ENCODE data around the gene AGPAT4.

Gene AGPAT4

DNA sequence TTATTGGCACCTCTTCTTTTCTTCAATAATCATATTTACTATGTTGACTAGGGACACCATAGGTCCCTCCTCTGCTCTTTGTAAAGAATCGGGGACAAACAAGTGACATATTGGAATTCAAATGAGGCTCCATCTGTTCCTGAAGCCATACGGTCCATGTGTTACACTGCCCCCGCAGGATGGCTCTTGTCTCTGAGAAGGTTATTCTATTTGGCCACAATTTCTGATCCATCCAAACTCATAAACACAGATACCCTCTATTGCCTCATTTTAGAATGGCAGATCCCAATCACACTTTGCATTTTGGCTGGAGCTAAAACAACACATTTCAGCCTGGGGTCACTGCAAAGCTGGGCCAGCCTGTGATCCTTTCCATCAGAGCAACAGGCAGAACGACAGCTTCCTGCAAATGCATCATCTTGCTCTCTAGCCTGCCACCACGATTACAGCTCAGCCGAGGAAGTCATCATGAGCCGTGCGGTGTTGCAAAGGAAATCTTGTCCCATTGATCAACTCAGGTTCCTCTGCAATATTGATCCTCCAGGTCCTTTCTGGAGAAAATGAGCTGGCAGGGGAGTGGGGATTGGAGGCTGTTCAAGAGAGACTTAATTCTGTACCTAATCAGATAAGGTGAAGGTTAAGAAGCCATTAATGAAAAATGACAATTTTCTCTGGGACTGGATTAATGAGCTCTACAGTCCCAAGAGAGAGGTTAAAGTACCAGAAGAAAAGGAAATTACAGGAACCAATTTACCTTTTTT, 73.1 kb downstream of the AGPAT4 start:
- no peaks in the 10 kb centered on the region for H3F3A ChIP-seq (ENCODE audit: insufficient read depth, low read length)
- no peak overlapping the region for H3K4me2 ChIP-seq (ENCODE audit: low read length)
- H4K20me1 ChIP-seq (ENCODE audit: insufficient read depth, low read length): no peaks in the 10 kb centered on the region
- no peak for TF ChIP-seq EZH2 (IDR thresholded peaks at IDR 0.05; ENCODE audit: borderline replicate concordance, low read length)
- TF ChIP-seq, protein P1, sequence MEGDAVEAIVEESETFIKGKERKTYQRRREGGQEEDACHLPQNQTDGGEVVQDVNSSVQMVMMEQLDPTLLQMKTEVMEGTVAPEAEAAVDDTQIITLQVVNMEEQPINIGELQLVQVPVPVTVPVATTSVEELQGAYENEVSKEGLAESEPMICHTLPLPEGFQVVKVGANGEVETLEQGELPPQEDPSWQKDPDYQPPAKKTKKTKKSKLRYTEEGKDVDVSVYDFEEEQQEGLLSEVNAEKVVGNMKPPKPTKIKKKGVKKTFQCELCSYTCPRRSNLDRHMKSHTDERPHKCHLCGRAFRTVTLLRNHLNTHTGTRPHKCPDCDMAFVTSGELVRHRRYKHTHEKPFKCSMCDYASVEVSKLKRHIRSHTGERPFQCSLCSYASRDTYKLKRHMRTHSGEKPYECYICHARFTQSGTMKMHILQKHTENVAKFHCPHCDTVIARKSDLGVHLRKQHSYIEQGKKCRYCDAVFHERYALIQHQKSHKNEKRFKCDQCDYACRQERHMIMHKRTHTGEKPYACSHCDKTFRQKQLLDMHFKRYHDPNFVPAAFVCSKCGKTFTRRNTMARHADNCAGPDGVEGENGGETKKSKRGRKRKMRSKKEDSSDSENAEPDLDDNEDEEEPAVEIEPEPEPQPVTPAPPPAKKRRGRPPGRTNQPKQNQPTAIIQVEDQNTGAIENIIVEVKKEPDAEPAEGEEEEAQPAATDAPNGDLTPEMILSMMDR (IDR thresholded peaks at IDR 0.05; ENCODE audit: low read length): no peak; the same call in 1 of the 2 replicates
- H3K27me3 ChIP-seq (ENCODE audit: insufficient read depth, low read length): no peaks in the 10 kb centered on the region
- no peak overlapping the region for H3K27ac ChIP-seq (ENCODE audit: low read depth, low read length, poor library complexity, severe bottlenecking)
- no peaks in the 10 kb centered on the region for H3K36me3 ChIP-seq (ENCODE audit: insufficient read depth, low read length)
- no peak overlapping the region for H3K9ac ChIP-seq (ENCODE audit: low read length)
- no peaks in the 10 kb centered on the region for H3K9me2 ChIP-seq (ENCODE audit: low read depth, low read length)
- no peak overlapping the region for H2AFZ ChIP-seq (ENCODE audit: low read length)
- no peaks in the 10 kb centered on the region for H3K4me1 ChIP-seq (ENCODE audit: insufficient read depth, low read length, severe bottlenecking)
- no peaks in the 10 kb centered on the region for H3K9me3 ChIP-seq (ENCODE audit: low read length)
- H3K4me3 ChIP-seq (ENCODE audit: low read depth, low read length, poor library complexity, severe bottlenecking): no peak overlapping the region
- no peaks in the 10 kb centered on the region for H3K79me2 ChIP-seq (ENCODE audit: insufficient read depth, low read length)

DNA sequence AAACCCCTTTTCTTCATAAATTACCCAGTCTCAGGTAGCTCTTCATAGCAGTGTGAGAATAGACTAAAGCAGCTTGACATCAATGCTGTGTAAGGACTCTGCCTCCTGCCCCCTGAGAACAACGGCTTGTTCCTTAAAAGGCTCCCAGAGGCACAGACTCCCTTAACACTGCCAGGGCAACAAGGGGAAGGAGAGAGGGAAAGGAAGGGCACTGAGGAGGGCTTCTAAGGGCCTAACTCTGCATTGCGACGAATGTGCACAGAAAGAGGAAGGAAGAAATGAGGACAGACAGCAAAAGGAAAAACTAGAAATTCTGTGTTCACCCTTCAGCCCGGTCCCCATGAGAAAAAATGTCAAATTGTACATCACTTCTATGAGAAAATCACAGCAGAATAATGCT, 74.0 kb downstream of the AGPAT4 start:
- H3K4me2 ChIP-seq (ENCODE audit: low read length): no peak overlapping the region

DNA sequence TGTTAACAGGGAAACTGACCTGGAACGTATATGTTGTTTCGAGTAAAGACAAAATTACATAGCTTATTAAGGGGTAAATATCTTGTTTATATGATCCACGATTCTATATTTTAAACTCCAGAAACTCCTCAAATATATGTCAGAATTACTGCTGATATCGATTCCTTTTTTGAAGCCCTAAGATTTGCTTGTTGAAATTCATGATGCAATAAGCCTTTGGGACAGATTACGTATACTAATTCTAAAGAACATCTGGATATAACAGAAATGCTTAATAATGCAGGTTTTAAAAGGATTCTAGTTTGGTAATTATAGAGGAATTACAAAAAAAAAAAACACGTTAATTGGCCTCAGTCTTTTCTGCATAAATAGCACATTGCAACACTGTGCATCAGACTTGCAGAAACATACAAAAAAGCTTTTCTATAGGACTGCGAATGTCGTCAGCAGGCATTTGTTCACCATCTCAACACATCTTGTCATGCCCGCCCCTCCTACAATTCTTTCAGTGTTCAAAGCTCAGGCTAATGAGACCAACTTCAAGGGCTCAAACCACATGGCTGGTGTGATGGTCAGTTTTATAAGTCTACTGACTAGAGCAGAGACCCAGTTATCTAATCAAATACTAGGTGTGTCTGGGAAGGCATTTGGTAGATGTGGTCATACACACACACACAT, 74.9 kb downstream of the AGPAT4 start:
- H3K4me2 ChIP-seq (ENCODE audit: low read length): no peak overlapping the region

More for the DNA sequence above, 74.0 kb downstream of the AGPAT4 start:
- H3K9ac ChIP-seq (ENCODE audit: low read length): no peak overlapping the region
- no peaks in the 10 kb centered on the region for H3K9me3 ChIP-seq (ENCODE audit: low read length)
- no peaks in the 10 kb centered on the region for H3K27me3 ChIP-seq (ENCODE audit: insufficient read depth, low read length)
- no peaks in the 10 kb centered on the region for H3K36me3 ChIP-seq (ENCODE audit: insufficient read depth, low read length)
- H3K9me2 ChIP-seq (ENCODE audit: low read depth, low read length): no peaks in the 10 kb centered on the region
- no peak overlapping the region for H2AFZ ChIP-seq (ENCODE audit: low read length)
- H3K4me1 ChIP-seq (ENCODE audit: insufficient read depth, low read length, severe bottlenecking): no peaks in the 10 kb centered on the region
- H3K4me3 ChIP-seq (ENCODE audit: low read depth, low read length, poor library complexity, severe bottlenecking): no peak overlapping the region
- H3K79me2 ChIP-seq (ENCODE audit: insufficient read depth, low read length): no peaks in the 10 kb centered on the region
- no peaks in the 10 kb centered on the region for H4K20me1 ChIP-seq (ENCODE audit: insufficient read depth, low read length)
- H3F3A ChIP-seq (ENCODE audit: insufficient read depth, low read length): no peaks in the 10 kb centered on the region
- TF ChIP-seq, protein P1 (IDR thresholded peaks at IDR 0.05; ENCODE audit: low read length): no peak
- no peak for TF ChIP-seq EZH2 (IDR thresholded peaks at IDR 0.05; ENCODE audit: borderline replicate concordance, low read length)
- H3K27ac ChIP-seq (ENCODE audit: low read depth, low read length, poor library complexity, severe bottlenecking): no peak overlapping the region

More for the DNA sequence above, 74.9 kb downstream of the AGPAT4 start:
- Histone ChIP-seq H3K9me3 (ENCODE audit: low read length) (no peaks in the 10 kb centered on the region), H3K9me2 (ENCODE audit: low read depth, low read length) (no peaks in the 10 kb centered on the region), H3K4me1 (ENCODE audit: insufficient read depth, low read length, severe bottlenecking) (no peaks in the 10 kb centered on the region), H3K4me3 (ENCODE audit: low read depth, low read length, poor library complexity, severe bottlenecking) (no peak overlapping the region), H4K20me1 (ENCODE audit: insufficient read depth, low read length) (no peaks in the 10 kb centered on the region), H3K27me3 (ENCODE audit: insufficient read depth, low read length) (no peaks in the 10 kb centered on the region), H3K36me3 (ENCODE audit: insufficient read depth, low read length) (no peaks in the 10 kb centered on the region), H2AFZ (ENCODE audit: low read length) (no peak overlapping the region), H3F3A (ENCODE audit: insufficient read depth, low read length) (no peaks in the 10 kb centered on the region), H3K79me2 (ENCODE audit: insufficient read depth, low read length) (no peaks in the 10 kb centered on the region), H3K27ac (ENCODE audit: low read depth, low read length, poor library complexity, severe bottlenecking) (no peak overlapping the region), H3K9ac (ENCODE audit: low read length) (no peak overlapping the region)
- TF ChIP-seq EZH2 (IDR thresholded peaks at IDR 0.05; ENCODE audit: borderline replicate concordance, low read length): no peak
- TF ChIP-seq, protein P1 (IDR thresholded peaks at IDR 0.05; ENCODE audit: low read length): no peak

All from OCI-LY1 (cell line).